BLaER1 (cell line): Measurements from ENCODE around the gene EDAR.

Experiments
- H3K27ac ChIP-seq: shearing (Covaris generic); formaldehyde crosslinking; 2 replicates; pipeline ENCODE4 v1.8.1; 2022
- H3K27me3 ChIP-seq: shearing (Covaris generic); formaldehyde crosslinking; 2 replicates; pipeline ENCODE4 v1.8.1; 2022
- H3K36me3 ChIP-seq: shearing (Covaris generic); formaldehyde crosslinking; 2 replicates; pipeline ENCODE4 v1.8.1; 2022
- H3K4me1 ChIP-seq: shearing (Covaris generic); formaldehyde crosslinking; 2 replicates; pipeline ENCODE4 v1.8.1; 2022
- H3K4me2 ChIP-seq: shearing (Covaris generic); formaldehyde crosslinking; 2 replicates; pipeline ENCODE4 v1.8.1; 2022
- H3K4me3 ChIP-seq: shearing (Covaris generic); formaldehyde crosslinking; 2 replicates; pipeline ENCODE4 v1.8.1; 2022
- H3K9ac ChIP-seq: shearing (Covaris generic); formaldehyde crosslinking; 2 replicates; pipeline ENCODE4 v1.8.1; 2022
- H3K9me3 ChIP-seq: shearing (Covaris generic); formaldehyde crosslinking; 2 replicates; pipeline ENCODE4 v1.8.1; 2022
- H4K20me1 ChIP-seq: shearing (Covaris generic); formaldehyde crosslinking; 2 replicates; pipeline ENCODE4 v1.8.1; 2022
- Cebpa-rat ChIP-seq: shearing (Covaris generic); IDR thresholded peaks from 2 replicates; pipeline ENCODE4 v1.8.1; 2022

The EDAR gene

GRCh38 chr2:108905176-108905575 lies 83.8 kb downstream of the EDAR start:
- Histone ChIP-seq H3K27ac (no peak overlapping the region), H3K9me3 (peaks cover 6% of the 10 kb centered on the region; the same call in 1 of the 2 replicates), H4K20me1 (no peaks in the 10 kb centered on the region), H3K36me3 (no peaks in the 10 kb centered on the region), H3K4me1 (peaks cover 9% of the 10 kb centered on the region), H3K4me2 (no peak overlapping the region), H3K4me3 (no peak overlapping the region), H3K27me3 (no peaks in the 10 kb centered on the region), H3K9ac (no peak overlapping the region)
- TF ChIP-seq Cebpa-rat: no peak

GRCh38 chr2:108904680-108905079 lies 84.3 kb downstream of the EDAR start:
- TF ChIP-seq Cebpa-rat: no peak
- Histone ChIP-seq H3K9ac (no peak overlapping the region), H3K4me2 (no peak overlapping the region), H3K36me3 (no peaks in the 10 kb centered on the region), H3K27ac (no peak overlapping the region), H3K4me3 (no peak overlapping the region), H3K9me3 (peaks cover 8% of the 10 kb centered on the region; the same call in 1 of the 2 replicates), H3K4me1 (peaks cover 9% of the 10 kb centered on the region), H3K27me3 (no peaks in the 10 kb centered on the region), H4K20me1 (no peaks in the 10 kb centered on the region)

GRCh38 chr2:108898315-108899082 lies 90.5 kb downstream of the EDAR start:
- TF ChIP-seq Cebpa-rat: no peak
- H3K9me3 ChIP-seq: peaks cover 8% of the 10 kb centered on the region; the same call in 1 of the 2 replicates

GRCh38 chr2:108896741-108897140 lies 92.3 kb downstream of the EDAR start:
- Histone ChIP-seq H3K27ac (no peak overlapping the region), H3K9me3 (peaks cover 19% of the 10 kb centered on the region), H3K9ac (no peak overlapping the region), H3K36me3 (peaks cover 9% of the 10 kb centered on the region; the same call in 1 of the 2 replicates), H3K4me1 (no peaks in the 10 kb centered on the region), H3K4me3 (no peak overlapping the region), H4K20me1 (no peaks in the 10 kb centered on the region), H3K27me3 (no peaks in the 10 kb centered on the region), H3K4me2 (no peak overlapping the region)
- TF ChIP-seq Cebpa-rat: no peak

More at GRCh38 chr2:108898315-108899082, 90.5 kb downstream of the EDAR start:
- Histone ChIP-seq H3K27ac (no peak overlapping the region), H3K4me2 (no peak overlapping the region), H3K4me3 (no peak overlapping the region), H4K20me1 (no peaks in the 10 kb centered on the region), H3K9ac (no peak overlapping the region), H3K36me3 (no peaks in the 10 kb centered on the region; the same call in 1 of the 2 replicates), H3K27me3 (no peaks in the 10 kb centered on the region), H3K4me1 (no peaks in the 10 kb centered on the region)

GRCh38 chr2:108895188-108895587 lies 93.8 kb downstream of the EDAR start:
- Histone ChIP-seq H3K9me3 (peaks cover 28% of the 10 kb centered on the region), H3K4me2 (no peak overlapping the region), H3K4me1 (no peaks in the 10 kb centered on the region), H4K20me1 (no peaks in the 10 kb centered on the region), H3K4me3 (no peak overlapping the region), H3K27me3 (no peaks in the 10 kb centered on the region), H3K36me3 (peaks cover 18% of the 10 kb centered on the region), H3K27ac (no peak overlapping the region), H3K9ac (no peak overlapping the region)
- no peak for TF ChIP-seq Cebpa-rat

- Histone ChIP-seq H3K27ac (no peak overlapping the region), H3K27me3 (no peaks in the 10 kb centered on the region), H3K36me3 (peaks cover 22% of the 10 kb centered on the region), H3K9ac (no peak overlapping the region), H3K4me3 (no peak overlapping the region), H3K4me1 (no peaks in the 10 kb centered on the region), H3K4me2 (no peak overlapping the region), H4K20me1 (no peaks in the 10 kb centered on the region), H3K9me3 (peaks cover 31% of the 10 kb centered on the region)
- no peak for TF ChIP-seq Cebpa-rat
Observed at GRCh38 chr2:108894766-108895165, 94.3 kb downstream of the EDAR start.

- no peak for TF ChIP-seq Cebpa-rat
- Histone ChIP-seq H3K27ac (no peak overlapping the region), H3K4me3 (no peak overlapping the region), H3K4me1 (no peaks in the 10 kb centered on the region), H3K4me2 (no peak overlapping the region), H3K9ac (no peak overlapping the region), H3K9me3 (peaks cover 35% of the 10 kb centered on the region), H3K36me3 (peaks cover 24% of the 10 kb centered on the region), H3K27me3 (no peaks in the 10 kb centered on the region), H4K20me1 (no peaks in the 10 kb centered on the region)
Observed at GRCh38 chr2:108893277-108893676, 95.7 kb downstream of the EDAR start.

GRCh38 chr2:108889907-108890306 lies 99.1 kb downstream of the EDAR start:
- no peak overlapping the region for H3K9ac ChIP-seq
- H3K9me3 ChIP-seq: peaks cover 46% of the 10 kb centered on the region
- no peak for TF ChIP-seq Cebpa-rat
- H3K27me3 ChIP-seq: no peaks in the 10 kb centered on the region
- no peak overlapping the region for H3K4me2 ChIP-seq
- H3K27ac ChIP-seq: no peak overlapping the region
- H3K36me3 ChIP-seq: peaks cover 24% of the 10 kb centered on the region
- no peaks in the 10 kb centered on the region for H3K4me1 ChIP-seq
- no peaks in the 10 kb centered on the region for H4K20me1 ChIP-seq
- no peak overlapping the region for H3K4me3 ChIP-seq

- Histone ChIP-seq H3K27me3 (no peaks in the 10 kb centered on the region), H3K4me2 (no peak overlapping the region), H3K4me1 (no peaks in the 10 kb centered on the region), H3K9ac (no peak overlapping the region), H3K27ac (no peak overlapping the region), H3K4me3 (no peak overlapping the region), H3K9me3 (peaks cover 42% of the 10 kb centered on the region), H3K36me3 (peaks cover 7% of the 10 kb centered on the region), H4K20me1 (no peaks in the 10 kb centered on the region)
- TF ChIP-seq Cebpa-rat: no peak
Observed at GRCh38 chr2:108884619-108885018, 104.4 kb downstream of the EDAR start.

- TF ChIP-seq Cebpa-rat: no peak
- no peak overlapping the region for H3K4me3 ChIP-seq
Observed at GRCh38 chr2:108878276-108878675, 110.7 kb downstream of the EDAR start.

More at GRCh38 chr2:108878276-108878675, 110.7 kb downstream of the EDAR start:
- Histone ChIP-seq H3K9ac (no peak overlapping the region), H3K9me3 (peaks cover 33% of the 10 kb centered on the region), H3K4me2 (no peak overlapping the region), H3K27ac (no peak overlapping the region), H4K20me1 (no peaks in the 10 kb centered on the region), H3K27me3 (no peaks in the 10 kb centered on the region), H3K4me1 (no peaks in the 10 kb centered on the region), H3K36me3 (peaks cover 26% of the 10 kb centered on the region)
